Endothelial cell of umbilical vein (primary cell): ENCODE data around the gene CCDC47. TPM values are rescaled to one million over a fixed set of nuclear protein-coding genes. Genes with fewer than 3 reads are reported as not detected.

ENCODE experiments used
- BruUV-seq: library from RNA; stranded (reverse); fragments of 400-500 nt; replicated peaks from 2 replicates; lab custom pipeline; 2021; lab: Mats Ljungman, UMichigan
- CTCF ChIA-PET: fragments of 300-600, 350-600 bp; sonication (Branson Sonifier 250); formaldehyde crosslinking; loops from one replicate; lab custom pipeline; 2021; ENCODE audit warnings: antibody characterized with exemption, inconsistent platforms; lab: Charles Lee
- POLR2A ChIA-PET: fragments of 300-600, 350-600 bp; sonication (Branson Sonifier 250); formaldehyde crosslinking; loops from one replicate; lab custom pipeline; 2021; ENCODE audit warnings: antibody characterized with exemption, inconsistent platforms; lab: Charles Lee
- DNase-seq: peaks from one replicate; pipeline ENCODE4 v3.0.0-alpha.2; 2011; ENCODE audit warnings: low read depth, low spot score
- FAIRE-seq: peaks from 2 replicates; lab custom pipeline; 2011; peaks lifted over from hg19 to GRCh38; lab: Jason Lieb, UNC
- H2AFZ ChIP-seq: 2 replicates; pipeline ENCODE4 v1.6.0; 2012; ENCODE audit warnings: low read depth, low read length, control low read depth, inconsistent platforms
- H3K27ac ChIP-seq: 2 replicates; pipeline ENCODE4 v1.5.1; 2011; ENCODE audit warnings: low read depth, mild to moderate bottlenecking, control low read depth, low read length, moderate library complexity; ENCODE audit not compliant: insufficient read depth
- H3K27me3 ChIP-seq, 2 experiments: 2 replicates each; pipeline versions ENCODE4 v1.6.0 to v1.6.1; 2011; ENCODE audit warnings: low read length in 2 of 2, mixed read lengths in 1 of 2; ENCODE audit not compliant: control insufficient read depth in 2 of 2, insufficient read depth in 2 of 2
- H3K36me3 ChIP-seq, 2 experiments: 2 replicates in 1 of 2; 3 replicates in 1 of 2; pipeline ENCODE4 v1.5.1; 2011; ENCODE audit warnings: low read length in 2 of 2, mild to moderate bottlenecking in 1 of 2, moderate library complexity in 1 of 2; ENCODE audit not compliant: control insufficient read depth in 2 of 2, insufficient read depth in 2 of 2; ENCODE audit errors: extremely low read depth in 1 of 2
- H3K4me1 ChIP-seq: 3 replicates; pipeline ENCODE4 v1.5.1; 2011; ENCODE audit warnings: mild to moderate bottlenecking, low read length; ENCODE audit not compliant: control insufficient read depth, insufficient read depth; ENCODE audit errors: extremely low read depth
- H3K4me2 ChIP-seq: 2 replicates; pipeline ENCODE4 v1.6.1; 2011; ENCODE audit warnings: low read length, control low read depth, mixed read lengths; ENCODE audit not compliant: insufficient read depth
- H3K4me3 ChIP-seq, 3 experiments: fragments of 200-600 bp in 1 of 3; sonication (generic), shearing (Covaris generic) in 1 of 3; replicated peaks in 1 of 3; 2 replicates each; pipeline ENCODE4 v1.5.1; 2011 to 2016; ENCODE audit warnings: control low read depth in 3 of 3, low read length in 3 of 3, mild to moderate bottlenecking in 2 of 3, inconsistent platforms in 1 of 3, low read depth in 1 of 3, moderate library complexity in 1 of 3; ENCODE audit not compliant: insufficient read depth in 1 of 3
- H3K79me2 ChIP-seq: 2 replicates; pipeline ENCODE4 v1.6.0; 2012; ENCODE audit warnings: low read length, inconsistent platforms; ENCODE audit not compliant: control insufficient read depth, insufficient read depth
- H3K9ac ChIP-seq: replicated peaks from 2 replicates; pipeline ENCODE3; 2011; ENCODE audit warnings: low read length, control low read depth; ENCODE audit not compliant: insufficient read depth; ENCODE audit errors: extremely low read depth
- H3K9me1 ChIP-seq: replicated peaks from 3 replicates; pipeline ENCODE4 v1.6.0; 2011; ENCODE audit warnings: mild to moderate bottlenecking, low read length; ENCODE audit not compliant: control insufficient read depth, insufficient read depth; ENCODE audit errors: extremely low read depth
- H3K9me3 ChIP-seq: replicated peaks from 2 replicates; pipeline ENCODE4 v1.5.1; 2012; ENCODE audit warnings: low read length, inconsistent platforms; ENCODE audit not compliant: control insufficient read depth, insufficient read depth
- H4K20me1 ChIP-seq: replicated peaks from 2 replicates; pipeline ENCODE3; 2011; ENCODE audit warnings: mild to moderate bottlenecking, low read length; ENCODE audit not compliant: control insufficient read depth, insufficient read depth; ENCODE audit errors: extremely low read depth
- EZH2 ChIP-seq: IDR thresholded peaks from 2 replicates; pipeline ENCODE4 v1.6.1; 2012; ENCODE audit warnings: borderline replicate concordance, low read depth, mild to moderate bottlenecking, moderate library complexity, low read length, inconsistent platforms; ENCODE audit not compliant: severe bottlenecking
- FOS ChIP-seq: IDR thresholded peaks from 2 replicates; pipeline ENCODE4 v1.6.1; 2011; ENCODE audit warnings: mild to moderate bottlenecking, low read length, moderate library complexity, borderline replicate concordance; ENCODE audit not compliant: insufficient read depth
- GATA2 ChIP-seq: IDR thresholded peaks from 2 replicates; pipeline ENCODE4 v1.7.0; 2011; ENCODE audit warnings: low read depth, mild to moderate bottlenecking, moderate library complexity, mixed read lengths, low read length; ENCODE audit not compliant: insufficient read length, insufficient read depth
- JUN ChIP-seq: IDR thresholded peaks from 2 replicates; pipeline ENCODE4 v1.6.1; 2011; ENCODE audit warnings: borderline replicate concordance, low read depth; ENCODE audit not compliant: insufficient read length, insufficient read depth
- MYC ChIP-seq: IDR thresholded peaks from one replicate; pipeline ENCODE4 v1.6.1; 2011; ENCODE audit warnings: mild to moderate bottlenecking, low read depth, low read length
- POLR2A ChIP-seq: IDR thresholded peaks from 2 replicates; pipeline ENCODE4 v1.6.1; 2012; ENCODE audit warnings: low read depth, mild to moderate bottlenecking, control low read depth, low read length
- POLR2AphosphoS5 ChIP-seq: IDR thresholded peaks from 2 replicates; pipeline ENCODE4 v1.6.1; 2012; ENCODE audit warnings: low read depth, mild to moderate bottlenecking, control low read depth, low read length, moderate library complexity; ENCODE audit not compliant: insufficient read depth
- dilution Hi-C: fragments of 300-500 bp; cut with MboI; formaldehyde crosslinking; loops from one replicate; pipeline ENCODE4 v1.15.0; 2019; ENCODE audit warnings: low sequenced_read_pairs; ENCODE audit not compliant: extremely low pct_ligation_motif_present
- intact Hi-C: fragments of 100-400 bp; cut with micrococcal nuclease; formaldehyde crosslinking; loops from one replicate; pipeline ENCODE4 v1.10.0; 2022
- polyA plus RNA-seq, 4 experiments: library from polyadenylated mRNA; depleted of rRNA in 3 of 4; stranded (reverse) in 3 of 4; unstranded in 1 of 4; fragments of >200 nt; gene quantifications; 2 replicates each; pipeline versions ENCODE4 v1.2.1 to v1.2.3, GENCODE V29; 2011 to 2012; ENCODE audit warnings: missing spikeins in 1 of 4
- total RNA-seq: library from RNA; stranded (reverse); gene quantifications from 2 replicates; pipeline ENCODE4 v1.2.3, GENCODE V29; 2021
- TF ChIP-seq, protein P1 (sequence below): IDR thresholded peaks from 2 replicates; pipeline ENCODE4 v1.6.1; 2011; ENCODE audit not compliant: insufficient read depth, insufficient read length
- TF ChIP-seq, protein P2 (sequence below), 2 donors: IDR thresholded peaks; 1 replicate in 1 of 2; 2 replicates in 1 of 2; pipeline ENCODE4 v1.5.1; 2011; ENCODE audit warnings: low read length in 2 of 2, mild to moderate bottlenecking in 2 of 2, moderate library complexity in 2 of 2, control low read depth in 1 of 2, inconsistent platforms in 1 of 2, low read depth in 1 of 2; ENCODE audit not compliant: insufficient read depth in 1 of 2; ENCODE audit errors: extremely low read depth in 1 of 2

Gene CCDC47
- total and polyA plus RNA-seq, 2 donors (not counting 3 experiments of a cell fraction or from before 2014, with no cell fraction given): 21.7 to 76.5 TPM

DNA sequence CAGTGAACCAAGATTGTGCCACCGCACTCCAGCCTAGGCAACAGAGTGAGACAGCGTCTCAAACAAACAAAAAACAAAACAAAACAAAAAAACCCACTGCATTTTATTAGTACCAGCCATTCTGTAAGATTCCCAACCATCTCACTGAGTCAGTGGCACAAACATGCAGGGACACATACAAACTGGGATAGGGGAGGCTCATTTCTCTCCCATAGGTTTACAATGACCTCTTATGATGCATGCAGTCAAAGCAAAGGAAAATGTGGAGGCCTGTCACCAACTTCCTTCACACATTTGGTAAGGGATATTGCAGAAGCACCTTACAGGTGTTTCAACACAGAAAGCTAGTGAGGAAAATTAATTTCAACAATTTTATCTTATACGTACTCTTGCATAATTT is 19.4 kb downstream of the CCDC47 start:
- no peak for DNase-seq
- Histone ChIP-seq H3K9ac (no peak overlapping the region), H3K4me2 (no peak overlapping the region), H3K27ac (no peak overlapping the region), H3K36me3 (peaks cover 20 to 22% of the 10 kb centered on the region in 2 experiments), H3K27me3 (no peaks in the 10 kb centered on the region), H3K9me3 (no peaks in the 10 kb centered on the region), H3K4me1 (no peaks in the 10 kb centered on the region), H3K79me2 (no peaks in the 10 kb centered on the region), H3K4me3 (no peak overlapping the region), H2AFZ (no peak overlapping the region), H3K9me1 (no peaks in the 10 kb centered on the region), H4K20me1 (no peaks in the 10 kb centered on the region)
- CTCF ChIA-PET: interaction anchor here (1.1 kb wide), 1 partner anchor 32 kb away, joined by 3 read pairs; no protein-coding TSS in a partner anchor
- POLR2A ChIA-PET: no interaction called here
- TF ChIP-seq FOS (no peak), POLR2A (no peak)
- TF ChIP-seq, protein P1, sequence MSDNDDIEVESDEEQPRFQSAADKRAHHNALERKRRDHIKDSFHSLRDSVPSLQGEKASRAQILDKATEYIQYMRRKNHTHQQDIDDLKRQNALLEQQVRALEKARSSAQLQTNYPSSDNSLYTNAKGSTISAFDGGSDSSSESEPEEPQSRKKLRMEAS: no peak
- no TSS peak for BruUV-seq
- dilution Hi-C loops (no loop called here), intact Hi-C loops (no loop called here)
- FAIRE-seq: no peak

DNA sequence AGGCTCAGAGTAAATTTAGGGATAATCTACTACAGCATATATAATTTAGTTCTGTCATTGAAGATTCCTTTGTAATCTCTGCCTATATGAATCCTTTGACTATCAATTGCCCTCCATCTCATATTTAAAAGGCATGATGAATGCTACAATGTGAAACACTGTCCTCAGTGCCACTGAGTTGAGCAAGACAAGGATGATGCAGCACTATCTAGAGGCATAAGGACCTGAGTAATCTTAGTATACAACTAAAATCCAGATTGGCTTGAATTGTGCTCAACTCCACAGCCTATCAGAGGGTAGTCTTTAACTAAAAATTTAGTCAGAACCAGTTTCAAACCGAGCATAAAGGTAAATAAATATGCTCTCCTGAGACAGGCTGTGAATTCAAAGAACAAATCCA is 20.2 kb downstream of the CCDC47 start:
- FAIRE-seq (no peak), DNase-seq (no peak)
- no peak for TF ChIP-seq EZH2
- no peak for TF ChIP-seq POLR2AphosphoS5
- no peak for TF ChIP-seq FOS
- TF ChIP-seq POLR2A: no peak
- TF ChIP-seq, protein P2, sequence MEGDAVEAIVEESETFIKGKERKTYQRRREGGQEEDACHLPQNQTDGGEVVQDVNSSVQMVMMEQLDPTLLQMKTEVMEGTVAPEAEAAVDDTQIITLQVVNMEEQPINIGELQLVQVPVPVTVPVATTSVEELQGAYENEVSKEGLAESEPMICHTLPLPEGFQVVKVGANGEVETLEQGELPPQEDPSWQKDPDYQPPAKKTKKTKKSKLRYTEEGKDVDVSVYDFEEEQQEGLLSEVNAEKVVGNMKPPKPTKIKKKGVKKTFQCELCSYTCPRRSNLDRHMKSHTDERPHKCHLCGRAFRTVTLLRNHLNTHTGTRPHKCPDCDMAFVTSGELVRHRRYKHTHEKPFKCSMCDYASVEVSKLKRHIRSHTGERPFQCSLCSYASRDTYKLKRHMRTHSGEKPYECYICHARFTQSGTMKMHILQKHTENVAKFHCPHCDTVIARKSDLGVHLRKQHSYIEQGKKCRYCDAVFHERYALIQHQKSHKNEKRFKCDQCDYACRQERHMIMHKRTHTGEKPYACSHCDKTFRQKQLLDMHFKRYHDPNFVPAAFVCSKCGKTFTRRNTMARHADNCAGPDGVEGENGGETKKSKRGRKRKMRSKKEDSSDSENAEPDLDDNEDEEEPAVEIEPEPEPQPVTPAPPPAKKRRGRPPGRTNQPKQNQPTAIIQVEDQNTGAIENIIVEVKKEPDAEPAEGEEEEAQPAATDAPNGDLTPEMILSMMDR (IDR thresholded peaks at IDR 0.05; ENCODE audit: extremely low read depth in 1 of 2, insufficient read depth in 1 of 2, low read depth in 1 of 2, low read length in 2 of 2): no peak
- no peak for TF ChIP-seq GATA2
- TF ChIP-seq MYC: no peak
- TF ChIP-seq, protein P1: no peak
- no peak for TF ChIP-seq JUN
- Histone ChIP-seq H3K4me1 (no peaks in the 10 kb centered on the region), H3K9me3 (no peaks in the 10 kb centered on the region), H3K4me3 (no peak overlapping the region), H4K20me1 (no peaks in the 10 kb centered on the region), H3K27me3 (no peaks in the 10 kb centered on the region), H3K9ac (no peak overlapping the region), H3K4me2 (no peak overlapping the region), H3K36me3 (peaks cover 19 to 22% of the 10 kb centered on the region in 2 experiments), H2AFZ (no peak overlapping the region), H3K9me1 (no peaks in the 10 kb centered on the region), H3K79me2 (no peaks in the 10 kb centered on the region), H3K27ac (no peak overlapping the region)
- CTCF ChIA-PET: no interaction called here
- intact Hi-C loops (no loop called here), dilution Hi-C loops (no loop called here)
- POLR2A ChIA-PET: no interaction called here
- BruUV-seq: no TSS peak
